ENCODE measurements around the gene PNMA1.

PNMA1 gene

GRCh38 chr14:73741386-73741875 is 27.2 kb upstream of the PNMA1 start:
- no peaks in the 10 kb centered on the region for H3K9me3 ChIP-seq (ENCODE audit: insufficient read depth, low read length)
- H3K4me1 ChIP-seq (ENCODE audit: low read length): peaks cover 35% of the 10 kb centered on the region
- no peak overlapping the region for H3K27ac ChIP-seq (ENCODE audit: low read length)
- TF ChIP-seq CTCF (IDR thresholded peaks at IDR 0.05; ENCODE audit: low read depth, low read length): no peak
- TF ChIP-seq EZH2phosphoT487 (IDR thresholded peaks at IDR 0.05; ENCODE audit: low read depth): no peak
- H4K20me1 ChIP-seq (ENCODE audit: insufficient read depth, low read length): peaks cover 93% of the 10 kb centered on the region
- no peak overlapping the region for H3K9ac ChIP-seq (ENCODE audit: low read length)
- peaks cover 87% of the 10 kb centered on the region for H3K79me2 ChIP-seq (ENCODE audit: low read length)
- H3K4me3 ChIP-seq (ENCODE audit: low read length): no peak overlapping the region
- H3K4me2 ChIP-seq (ENCODE audit: low read length): no peak overlapping the region
- H3K36me3 ChIP-seq (replicated peaks; ENCODE audit: low read depth, low read length): peaks cover 25% of the 10 kb centered on the region
- H2AFZ ChIP-seq (ENCODE audit: low read depth, low read length): no peak overlapping the region
- no peaks in the 10 kb centered on the region for H3K27me3 ChIP-seq (ENCODE audit: low read depth, low read length)

GRCh38 chr14:73740618-73741326 is 26.6 kb upstream of the PNMA1 start:
- Histone ChIP-seq H3K27me3 (ENCODE audit: low read depth, low read length) (no peaks in the 10 kb centered on the region), H3K4me3 (ENCODE audit: low read length) (no peak overlapping the region), H2AFZ (ENCODE audit: low read depth, low read length) (no peak overlapping the region), H3K36me3 (replicated peaks; ENCODE audit: low read depth, low read length) (peaks cover 25% of the 10 kb centered on the region), H3K27ac (ENCODE audit: low read length) (no peak overlapping the region), H3K4me2 (ENCODE audit: low read length) (no peak overlapping the region), H3K79me2 (ENCODE audit: low read length) (peaks cover 81% of the 10 kb centered on the region), H4K20me1 (ENCODE audit: insufficient read depth, low read length) (peaks cover 87% of the 10 kb centered on the region), H3K9ac (ENCODE audit: low read length) (no peak overlapping the region), H3K4me1 (ENCODE audit: low read length) (peaks cover 35% of the 10 kb centered on the region), H3K9me3 (ENCODE audit: insufficient read depth, low read length) (no peaks in the 10 kb centered on the region)
- TF ChIP-seq CTCF (IDR thresholded peaks at IDR 0.05; ENCODE audit: low read depth, low read length) (no peak), EZH2phosphoT487 (IDR thresholded peaks at IDR 0.05; ENCODE audit: low read depth) (no peak)

- Histone ChIP-seq H3K4me3 (ENCODE audit: low read length) (no peak overlapping the region), H2AFZ (ENCODE audit: low read depth, low read length) (no peak overlapping the region), H3K9me3 (ENCODE audit: insufficient read depth, low read length) (no peaks in the 10 kb centered on the region), H3K79me2 (ENCODE audit: low read length) (peaks cover 73% of the 10 kb centered on the region), H3K4me2 (ENCODE audit: low read length) (no peak overlapping the region), H3K9ac (ENCODE audit: low read length) (no peak overlapping the region), H3K36me3 (replicated peaks; ENCODE audit: low read depth, low read length) (peaks cover 29% of the 10 kb centered on the region), H4K20me1 (ENCODE audit: insufficient read depth, low read length) (peaks cover 84% of the 10 kb centered on the region), H3K27ac (ENCODE audit: low read length) (no peak overlapping the region), H3K27me3 (ENCODE audit: low read depth, low read length) (no peaks in the 10 kb centered on the region), H3K4me1 (ENCODE audit: low read length) (peaks cover 35% of the 10 kb centered on the region)
- TF ChIP-seq EZH2phosphoT487 (IDR thresholded peaks at IDR 0.05; ENCODE audit: low read depth) (no peak), CTCF (IDR thresholded peaks at IDR 0.05; ENCODE audit: low read depth, low read length) (no peak)
These were observed 25.9 kb upstream of the PNMA1 start for GRCh38 chr14:73739899-73740617.

GRCh38 chr14:73739174-73739898 is 25.2 kb upstream of the PNMA1 start:
- Histone ChIP-seq H2AFZ (ENCODE audit: low read depth, low read length) (no peak overlapping the region), H3K4me2 (ENCODE audit: low read length) (no peak overlapping the region), H3K27me3 (ENCODE audit: low read depth, low read length) (no peaks in the 10 kb centered on the region), H3K4me1 (ENCODE audit: low read length) (peaks cover 29% of the 10 kb centered on the region), H3K79me2 (ENCODE audit: low read length) (peaks cover 72% of the 10 kb centered on the region), H3K27ac (ENCODE audit: low read length) (no peak overlapping the region), H4K20me1 (ENCODE audit: insufficient read depth, low read length) (peaks cover 82% of the 10 kb centered on the region), H3K36me3 (replicated peaks; ENCODE audit: low read depth, low read length) (peaks cover 36% of the 10 kb centered on the region), H3K9me3 (ENCODE audit: insufficient read depth, low read length) (no peaks in the 10 kb centered on the region), H3K9ac (ENCODE audit: low read length) (no peak overlapping the region), H3K4me3 (ENCODE audit: low read length) (no peak overlapping the region)
- TF ChIP-seq EZH2phosphoT487 (IDR thresholded peaks at IDR 0.05; ENCODE audit: low read depth) (no peak), CTCF (IDR thresholded peaks at IDR 0.05; ENCODE audit: low read depth, low read length) (no peak)

Measured in OCI-LY3 (cell line).